GM12878 (cell line): ENCODE measurements around the gene CISD2.
"Not testable (repeated sequence)": the region's sequence is repeated elsewhere in the genome, so short reads cannot be mapped to it uniquely, and the experiment has no call there.

Experiments
- CBFB ChIP-seq: IDR thresholded peaks from 2 replicates; pipeline ENCODE4 v1.6.1; 2016; ENCODE audit warnings: antibody characterized with exemption, low read depth
- CHD1 ChIP-seq: IDR thresholded peaks from 2 replicates; pipeline ENCODE4 v1.6.1; 2012; ENCODE audit warnings: low read depth, low read length, improper control_type of control experiment
- EZH2 ChIP-seq: IDR thresholded peaks from 2 replicates; pipeline ENCODE4 v1.6.1; 2012; ENCODE audit warnings: low read depth, mild to moderate bottlenecking, control low read depth, inconsistent platforms, low read length, borderline replicate concordance; ENCODE audit not compliant: control insufficient read depth
- MTA3 ChIP-seq: IDR thresholded peaks from 2 replicates; pipeline ENCODE4 v1.6.1; 2012; ENCODE audit warnings: low read length, inconsistent platforms, borderline replicate concordance
- RB1 ChIP-seq: fragments of 450-650 bp; formaldehyde crosslinking; IDR thresholded peaks from 2 replicates; pipeline ENCODE4 v1.6.1; 2017; ENCODE audit warnings: mild to moderate bottlenecking, borderline replicate concordance
- SUPT20H ChIP-seq: IDR thresholded peaks from 2 replicates; pipeline ENCODE4 v1.6.1; 2011; ENCODE audit warnings: low read depth, mild to moderate bottlenecking, low read length, moderate library complexity, borderline replicate concordance; ENCODE audit not compliant: control insufficient read depth
- SUZ12 ChIP-seq: fragments of 200-600 bp; sonication (generic); IDR thresholded peaks from one replicate; pipeline ENCODE4 v1.6.1; 2018; ENCODE audit warnings: antibody characterized with exemption, mild to moderate bottlenecking; ENCODE audit not compliant: unreplicated experiment
- TAF1 ChIP-seq: IDR thresholded peaks from 2 replicates; pipeline ENCODE4 v1.6.1; 2011; ENCODE audit warnings: mild to moderate bottlenecking, low read depth, low read length, borderline replicate concordance
- TF ChIP-seq, protein P1 (sequence below), 3 experiments: IDR thresholded peaks in 2 of 3; conservative IDR thresholded peaks in 1 of 3; 2 replicates each; pipeline ENCODE4 v1.5.1; 2011; ENCODE audit warnings: low read depth in 3 of 3, low read length in 3 of 3, mild to moderate bottlenecking in 3 of 3, control low read depth in 2 of 3, moderate library complexity in 2 of 3, inconsistent platforms in 1 of 3, mixed read lengths in 1 of 3; ENCODE audit not compliant: control insufficient read depth in 2 of 3, insufficient read depth in 1 of 3; ENCODE audit errors: extremely low read depth in 1 of 3

DNA sequence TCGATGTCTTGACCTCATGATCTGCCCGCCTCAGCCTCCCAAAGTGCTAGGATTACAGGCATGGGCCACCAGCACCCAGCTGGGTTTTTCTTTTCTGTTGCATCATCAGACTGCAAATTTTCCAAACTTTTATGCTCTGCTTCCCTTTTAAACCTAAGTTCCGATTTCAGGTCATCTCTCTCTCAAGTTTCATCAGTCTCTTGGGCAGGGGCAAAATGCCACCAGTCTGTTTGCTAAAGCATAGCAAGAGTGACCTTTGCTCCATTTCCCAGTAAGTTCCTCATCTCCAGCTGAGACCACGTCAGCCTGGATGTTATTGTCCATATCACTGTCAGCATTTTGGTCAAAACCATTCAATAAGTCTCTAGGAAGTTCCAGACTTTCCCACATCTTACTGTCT is 9.6 kb downstream of the CISD2 start:
- TF ChIP-seq, protein P1, sequence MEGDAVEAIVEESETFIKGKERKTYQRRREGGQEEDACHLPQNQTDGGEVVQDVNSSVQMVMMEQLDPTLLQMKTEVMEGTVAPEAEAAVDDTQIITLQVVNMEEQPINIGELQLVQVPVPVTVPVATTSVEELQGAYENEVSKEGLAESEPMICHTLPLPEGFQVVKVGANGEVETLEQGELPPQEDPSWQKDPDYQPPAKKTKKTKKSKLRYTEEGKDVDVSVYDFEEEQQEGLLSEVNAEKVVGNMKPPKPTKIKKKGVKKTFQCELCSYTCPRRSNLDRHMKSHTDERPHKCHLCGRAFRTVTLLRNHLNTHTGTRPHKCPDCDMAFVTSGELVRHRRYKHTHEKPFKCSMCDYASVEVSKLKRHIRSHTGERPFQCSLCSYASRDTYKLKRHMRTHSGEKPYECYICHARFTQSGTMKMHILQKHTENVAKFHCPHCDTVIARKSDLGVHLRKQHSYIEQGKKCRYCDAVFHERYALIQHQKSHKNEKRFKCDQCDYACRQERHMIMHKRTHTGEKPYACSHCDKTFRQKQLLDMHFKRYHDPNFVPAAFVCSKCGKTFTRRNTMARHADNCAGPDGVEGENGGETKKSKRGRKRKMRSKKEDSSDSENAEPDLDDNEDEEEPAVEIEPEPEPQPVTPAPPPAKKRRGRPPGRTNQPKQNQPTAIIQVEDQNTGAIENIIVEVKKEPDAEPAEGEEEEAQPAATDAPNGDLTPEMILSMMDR (IDR thresholded peaks at IDR 0.05 in 2 of 3, conservative IDR thresholded peaks at IDR 0.05 in 1 of 3; ENCODE audit: control insufficient read depth in 2 of 3, extremely low read depth in 1 of 3, insufficient read depth in 1 of 3, low read depth in 3 of 3, low read length in 3 of 3), result not testable (repeated sequence)
- not testable (repeated sequence) for TF ChIP-seq MTA3, CBFB, SUPT20H, RB1, TAF1, SUZ12, CHD1, EZH2
